Right renal cortex interstitium (tissue), 3 donors: ENCODE measurements around the gene PLK5. TPM values are rescaled to one million over a fixed set of nuclear protein-coding genes. Genes with fewer than 3 reads are reported as not detected.

Source experiments
- DNase-seq, 3 donors: peaks; one replicate each; pipeline ENCODE4 v3.0.0-alpha.2; 2013; ENCODE audit warnings: low read depth in 3 of 3, low spot score in 2 of 3
- polyA plus RNA-seq, 3 donors: library from polyadenylated mRNA; unstranded; fragments of 120-200 nt; gene quantifications; one replicate each; pipeline ENCODE4 v1.2.1, GENCODE V29; 2013; ENCODE audit not compliant: insufficient read length in 3 of 3

Gene PLK5
- polyA plus RNA-seq, 3 donors = 0.07 to 0.16 (median 0.11) TPM

DNA sequence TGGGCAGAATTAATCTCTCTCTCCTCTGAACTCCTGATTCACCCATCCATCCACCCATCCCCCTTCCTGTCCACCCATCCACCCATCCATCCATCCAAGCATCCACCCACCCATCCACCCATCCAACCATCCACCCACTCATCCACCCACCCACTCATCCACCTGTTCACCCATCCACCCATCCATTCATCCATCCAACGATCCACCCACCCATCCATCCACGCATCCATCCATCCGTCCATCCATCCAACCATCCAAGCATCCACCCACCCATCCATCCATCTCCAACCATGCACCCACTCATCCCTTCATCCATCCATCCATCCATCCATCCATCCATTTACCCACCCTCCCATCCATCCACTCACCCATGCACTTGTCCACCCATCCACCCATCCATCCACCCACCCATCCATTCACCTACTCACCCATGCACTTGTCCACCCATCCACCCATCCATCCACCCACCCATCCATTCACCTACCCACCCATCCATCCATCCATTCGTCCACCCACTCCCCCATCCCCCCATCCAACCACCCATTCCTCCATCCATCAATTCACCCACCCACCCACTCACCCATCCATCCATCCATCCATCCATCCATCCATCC, 25.6 kb downstream of the PLK5 start:
- DNase-seq = no peak

DNA sequence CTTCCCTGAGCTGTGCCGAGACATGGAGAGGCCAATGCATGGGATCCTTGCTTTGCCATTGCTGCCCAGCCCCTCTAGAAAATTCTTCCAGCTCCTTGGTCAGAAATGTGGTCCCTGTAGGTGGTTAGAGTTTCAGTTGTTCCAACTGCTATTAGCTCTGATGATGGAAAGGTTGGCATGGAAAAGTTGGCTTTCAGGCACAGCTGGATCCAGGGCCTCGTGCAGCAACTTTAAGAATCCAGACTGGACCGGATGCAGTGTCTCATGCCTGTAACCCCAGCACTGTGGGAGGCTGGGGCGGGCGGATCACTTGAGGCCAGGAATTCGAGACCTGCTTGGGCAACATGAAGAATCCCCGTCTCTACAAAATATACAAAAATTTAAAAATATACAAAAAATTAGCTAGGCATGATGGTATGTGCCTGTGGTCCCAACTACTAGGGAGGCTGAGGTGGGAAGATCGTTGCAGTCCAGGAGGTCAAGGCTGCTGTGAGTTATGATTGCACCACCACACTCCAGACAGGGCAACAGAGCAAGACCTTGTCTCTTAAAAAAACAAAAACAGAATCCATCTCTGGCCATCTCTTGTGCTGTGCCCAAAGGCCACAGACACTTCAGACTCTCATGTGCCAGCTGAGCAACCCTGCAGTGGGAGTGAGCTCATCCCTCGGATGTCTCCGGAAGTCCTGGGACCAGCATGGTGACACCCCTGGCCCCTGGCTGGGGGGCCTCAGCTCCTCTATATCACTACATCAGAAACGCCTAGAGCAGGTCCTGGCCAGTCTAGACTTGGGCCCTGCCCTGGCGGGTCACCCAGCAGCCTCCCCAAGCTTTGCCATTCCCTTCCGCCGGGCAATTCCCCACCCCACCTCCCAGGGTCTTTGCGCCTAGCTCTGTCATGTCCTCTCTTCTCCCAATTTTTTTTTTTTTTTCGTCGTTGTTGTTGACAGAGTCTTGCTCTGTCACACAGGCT, 27.5 kb downstream of the PLK5 start:
- DNase-seq = no peak

DNA sequence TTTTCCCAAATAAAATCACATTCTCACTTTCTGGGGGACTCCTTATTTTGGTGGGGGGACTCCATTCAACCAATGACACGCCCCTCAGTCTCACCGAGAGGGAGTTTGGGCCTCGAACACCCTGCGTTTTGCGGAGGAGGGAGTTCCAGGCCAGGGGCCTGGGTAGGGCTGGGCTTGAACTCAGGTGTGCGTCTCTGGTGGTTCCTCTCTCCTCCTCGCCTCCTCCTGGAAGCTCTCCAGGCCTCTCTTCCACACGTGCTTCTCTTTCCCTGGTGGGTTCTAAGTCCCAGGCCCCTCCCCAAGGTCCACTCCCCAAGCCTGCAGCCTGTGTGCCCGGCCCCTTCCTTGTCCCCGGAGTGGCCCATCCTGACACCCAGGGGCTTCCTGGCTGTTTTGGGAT, 29.5 kb downstream of the PLK5 start:
- DNase-seq = no peak

DNA sequence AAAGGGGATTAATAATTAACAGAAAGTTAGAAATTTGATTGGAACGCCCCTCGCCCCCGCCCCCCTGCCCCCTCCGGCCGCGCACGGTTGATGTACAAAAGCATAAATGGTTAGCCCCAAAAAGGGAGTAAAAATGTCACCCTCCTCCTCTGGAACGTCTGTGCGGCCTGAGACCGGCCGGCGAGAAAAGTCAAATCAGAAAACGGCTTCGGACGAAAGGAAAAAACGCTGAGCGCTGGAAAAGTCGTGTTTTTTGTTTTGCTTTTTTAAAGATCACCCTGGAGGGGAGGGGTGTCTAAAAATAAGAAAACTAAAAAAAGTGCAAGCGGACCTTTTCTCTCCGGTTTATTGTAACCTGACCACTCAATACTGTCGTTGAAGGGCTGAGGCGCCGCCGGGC, 31.1 kb downstream of the PLK5 start:
- no peak for DNase-seq

DNA sequence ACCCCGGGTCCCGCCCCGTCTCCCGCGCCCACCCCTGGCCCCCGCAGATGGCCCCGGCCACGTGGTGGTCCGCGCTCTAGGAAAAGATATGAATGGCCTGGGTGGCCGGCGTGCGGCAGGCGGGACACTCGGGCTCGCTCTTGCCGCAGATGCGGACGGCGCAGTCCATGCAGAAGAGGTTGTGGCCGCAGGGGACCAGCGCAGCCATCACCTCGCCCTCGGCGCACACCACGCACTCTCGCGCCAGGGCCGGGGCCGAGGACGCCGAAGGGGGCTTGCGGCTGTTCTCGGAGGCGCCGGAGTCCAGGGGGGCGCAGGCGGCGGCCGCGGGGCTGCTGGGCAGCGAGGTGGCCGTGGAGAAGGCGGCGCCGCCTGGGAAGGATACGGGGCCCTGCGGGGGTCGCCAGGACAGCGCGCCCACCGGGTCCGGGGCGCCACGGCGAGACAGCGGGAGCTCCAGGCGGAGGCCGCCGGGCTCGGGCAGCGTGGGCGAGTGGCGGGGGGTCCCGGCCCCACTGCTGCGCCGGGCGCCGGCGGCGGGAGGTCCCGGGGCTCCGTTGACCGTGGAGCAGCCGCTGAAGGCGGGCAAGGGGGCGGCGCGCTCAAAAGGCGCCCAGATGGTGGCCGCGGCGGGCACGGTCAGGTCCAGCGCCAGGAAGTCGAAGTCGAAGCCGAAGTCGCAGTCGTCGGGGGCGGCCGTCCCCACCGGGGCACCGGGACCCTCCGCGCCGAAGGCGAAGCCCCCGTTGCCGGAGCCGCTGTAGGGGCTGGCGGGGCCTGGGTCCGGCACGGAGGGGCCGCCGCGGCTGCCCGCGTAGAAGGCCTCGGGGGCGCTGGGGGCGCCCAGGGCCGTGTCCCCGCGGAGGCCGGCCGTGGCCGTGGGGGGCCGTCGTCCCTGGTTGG, 31.9 kb downstream of the PLK5 start:
- no peak for DNase-seq

DNA sequence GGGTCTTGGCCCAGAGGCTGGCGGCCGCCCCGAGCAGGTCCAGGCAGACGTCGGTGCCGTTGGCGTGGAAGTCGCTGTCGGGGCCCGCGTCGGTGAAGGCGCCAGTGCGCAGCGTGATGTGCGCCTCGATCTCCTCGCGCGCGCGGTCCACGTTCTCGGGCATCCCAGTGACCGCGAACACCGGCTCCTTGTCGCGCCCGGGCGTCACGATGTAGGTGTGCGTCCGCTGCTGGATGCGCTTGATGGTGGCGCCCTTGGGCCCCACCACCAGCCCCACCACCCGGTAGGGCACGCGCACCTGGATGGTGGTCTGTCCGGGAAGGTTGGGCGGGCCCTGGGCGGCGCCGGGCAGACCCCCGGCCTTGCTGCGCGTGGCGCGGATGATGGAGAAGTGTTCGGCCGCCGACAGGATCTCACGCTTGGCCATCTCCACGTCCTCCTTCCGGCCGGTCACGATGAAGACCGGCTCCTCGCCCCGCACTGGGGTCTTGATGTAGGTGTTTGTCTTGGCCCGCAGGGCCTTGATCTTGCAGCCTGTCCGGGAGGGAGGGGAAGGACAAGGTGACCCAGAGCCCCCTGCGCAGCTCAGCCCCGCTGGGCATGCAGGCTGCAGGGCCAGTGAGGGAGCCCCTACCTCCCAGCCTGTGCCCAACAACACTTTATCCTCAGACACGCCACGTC, 32.7 kb downstream of the PLK5 start:
- DNase-seq = no peak

DNA sequence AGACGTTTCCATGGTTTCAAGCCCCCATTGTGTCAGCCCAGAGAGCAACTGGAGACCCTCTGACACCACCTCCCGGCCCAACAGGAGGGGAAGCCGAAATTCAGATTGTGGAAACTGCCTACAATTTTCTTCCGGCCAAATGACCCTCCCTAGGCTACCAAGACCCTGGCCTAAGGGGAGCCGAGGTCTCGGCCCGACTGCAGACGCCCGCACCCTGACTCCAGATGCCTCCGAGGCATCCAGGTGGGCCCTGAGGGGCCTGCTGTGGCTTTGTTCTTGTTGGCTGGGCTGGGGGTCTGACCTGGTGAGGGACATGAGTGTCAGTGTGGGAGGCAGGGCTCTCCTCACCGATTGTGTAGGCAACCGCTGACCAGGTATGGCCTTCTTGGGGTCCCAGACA, 34.7 kb downstream of the PLK5 start:
- DNase-seq = no peak

DNA sequence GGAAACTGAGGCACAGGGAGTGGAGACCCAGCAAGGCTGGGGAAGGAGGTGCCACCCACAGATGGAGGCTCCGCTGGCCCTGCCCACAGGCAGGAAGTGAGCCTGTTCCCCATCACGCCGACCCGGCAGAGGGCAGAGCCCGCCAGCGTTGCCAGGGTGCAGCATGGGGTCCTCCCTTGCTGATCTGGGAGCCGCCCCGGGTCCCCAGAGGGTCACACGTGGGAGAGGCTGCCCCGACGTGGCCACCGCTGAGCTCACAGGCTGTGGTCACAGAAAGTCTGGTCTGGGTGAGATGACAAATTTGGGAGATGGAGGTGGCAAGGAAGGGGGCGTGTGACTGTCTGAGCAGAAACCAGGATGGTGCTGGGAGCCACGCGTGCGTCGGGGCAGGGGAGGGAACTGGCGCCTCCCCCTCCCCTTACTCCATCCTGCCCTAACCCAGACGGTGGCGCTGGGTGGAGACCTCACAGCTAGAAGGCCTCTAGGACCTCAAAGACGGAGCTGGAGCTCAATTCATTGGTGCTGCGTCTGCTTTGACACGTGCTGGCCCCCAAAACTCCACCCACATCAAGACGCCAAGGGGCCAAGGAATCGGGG, 36.5 kb downstream of the PLK5 start:
- no peak for DNase-seq

DNA sequence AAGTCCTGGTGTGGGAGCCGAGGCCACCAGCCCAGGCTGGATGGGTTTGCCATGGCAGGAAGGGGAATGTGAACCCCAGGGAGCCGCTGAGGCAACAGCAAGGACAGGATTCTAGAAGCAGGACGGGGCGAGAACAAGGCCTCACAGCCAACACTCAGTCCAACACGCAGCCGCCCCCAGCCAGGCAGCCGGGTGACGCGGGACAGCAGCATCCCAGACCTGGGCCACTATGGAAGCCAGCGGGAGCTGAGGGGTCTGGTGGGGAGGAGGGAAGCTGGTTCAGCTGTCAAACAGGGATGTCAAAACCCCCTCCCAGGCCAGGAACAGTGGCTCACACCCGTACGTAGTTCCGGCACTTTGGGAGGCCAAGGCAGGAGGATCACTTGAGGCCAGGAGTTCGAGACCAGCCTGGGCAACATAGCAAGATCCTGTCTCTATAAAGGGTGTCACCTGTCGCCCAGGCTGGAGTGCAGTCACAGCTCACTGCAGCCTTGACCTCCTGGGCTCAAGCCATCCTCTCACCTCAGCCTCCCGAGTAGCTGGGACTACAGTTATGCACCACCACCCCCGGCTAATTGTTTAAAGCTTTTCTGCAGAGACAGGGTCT, 37.5 kb downstream of the PLK5 start:
- no peak for DNase-seq

DNA sequence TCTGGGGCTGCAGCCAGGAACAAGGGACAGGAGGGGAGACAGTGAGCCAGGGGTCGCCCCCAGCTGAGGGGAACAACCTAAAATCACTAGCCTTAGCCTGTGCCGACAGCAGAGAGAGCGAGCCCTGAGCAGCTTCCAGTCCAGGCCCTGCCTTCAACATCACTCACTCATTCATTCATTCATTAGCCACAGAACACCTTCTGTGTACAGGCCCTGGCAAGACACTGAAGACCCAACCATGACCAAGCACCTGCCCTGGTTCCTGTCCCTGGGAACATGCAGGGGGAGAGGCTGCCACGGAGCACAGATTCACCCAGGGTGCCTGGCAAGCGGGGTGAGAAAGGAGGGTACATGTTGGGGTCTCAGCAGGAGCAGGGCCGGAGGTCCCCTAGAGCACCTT, 39.4 kb downstream of the PLK5 start:
- DNase-seq = no peak

DNA sequence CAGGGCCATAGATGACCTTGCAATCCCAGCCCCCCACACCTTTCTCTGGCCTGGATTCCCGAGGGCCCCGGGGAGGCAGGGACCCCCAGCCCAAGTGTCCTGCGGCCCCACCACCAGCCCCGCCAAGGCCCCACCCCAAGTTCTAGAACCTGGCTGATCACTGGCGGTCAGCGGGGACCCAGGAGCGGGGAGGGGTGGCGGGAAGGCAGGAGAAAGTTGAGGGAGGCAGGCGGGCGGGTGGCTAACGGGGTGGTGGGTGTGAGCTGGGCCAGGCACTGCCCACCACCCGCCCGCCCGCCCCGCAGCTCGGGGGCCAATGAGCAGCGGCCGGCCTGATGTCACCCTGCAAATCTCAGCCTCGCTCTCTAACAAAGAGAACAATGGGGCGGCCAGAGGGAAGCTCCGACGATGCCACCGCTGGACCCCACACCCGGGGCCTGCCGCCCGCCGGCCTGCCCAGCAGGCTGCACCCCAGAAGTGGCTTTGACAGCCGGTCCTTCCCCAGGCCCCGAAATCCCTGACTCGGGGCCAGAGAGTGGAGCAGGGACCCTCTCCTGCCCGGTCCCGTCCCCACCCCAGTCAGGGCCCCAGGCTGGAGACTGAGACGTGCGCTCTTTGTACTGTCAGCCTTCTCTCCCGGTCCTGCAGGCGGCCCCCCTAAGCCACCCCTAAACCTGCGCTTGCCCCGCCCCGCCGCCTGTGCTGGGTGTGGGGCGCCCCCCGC, 42.7 kb downstream of the PLK5 start:
- peak; percentile 47 to 76 (median 73) for DNase-seq

DNA sequence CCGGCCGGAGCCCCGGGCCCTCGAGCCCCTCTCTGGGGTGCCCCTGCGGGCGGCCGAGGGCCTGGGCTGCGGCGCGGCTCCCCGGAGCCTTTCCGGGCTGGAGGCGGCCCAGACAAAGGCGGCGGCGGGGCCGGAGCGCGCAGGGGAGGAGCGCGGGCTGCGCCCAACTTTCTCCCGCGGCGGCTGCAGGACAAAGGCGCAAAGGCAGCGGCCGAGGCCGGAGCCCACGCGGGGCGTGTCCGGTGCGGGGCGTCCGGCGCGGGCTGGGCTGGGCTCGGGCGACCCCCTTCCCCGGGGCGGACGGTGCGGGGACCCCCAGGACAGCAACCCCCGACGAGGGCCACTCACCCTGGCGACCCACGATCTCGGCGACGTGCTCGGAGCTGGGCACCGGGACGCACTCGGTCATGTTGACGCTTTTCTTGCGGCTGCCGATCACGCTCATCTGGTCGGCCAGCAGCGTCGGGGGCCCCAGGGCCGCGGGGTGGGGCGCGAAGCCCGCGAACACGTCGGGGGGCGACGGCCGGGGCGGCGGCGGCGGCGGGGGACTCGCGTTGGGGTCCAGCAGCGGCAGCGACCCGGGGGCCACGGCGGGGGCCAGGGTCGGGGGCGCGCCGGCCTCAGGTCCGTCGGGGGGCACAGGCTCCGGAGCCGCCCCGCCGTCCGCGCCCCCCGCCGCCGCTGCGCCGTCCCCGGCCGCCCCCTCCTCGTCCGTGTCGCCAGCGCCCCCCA, 43.4 kb downstream of the PLK5 start:
- DNase-seq = no peak

DNA sequence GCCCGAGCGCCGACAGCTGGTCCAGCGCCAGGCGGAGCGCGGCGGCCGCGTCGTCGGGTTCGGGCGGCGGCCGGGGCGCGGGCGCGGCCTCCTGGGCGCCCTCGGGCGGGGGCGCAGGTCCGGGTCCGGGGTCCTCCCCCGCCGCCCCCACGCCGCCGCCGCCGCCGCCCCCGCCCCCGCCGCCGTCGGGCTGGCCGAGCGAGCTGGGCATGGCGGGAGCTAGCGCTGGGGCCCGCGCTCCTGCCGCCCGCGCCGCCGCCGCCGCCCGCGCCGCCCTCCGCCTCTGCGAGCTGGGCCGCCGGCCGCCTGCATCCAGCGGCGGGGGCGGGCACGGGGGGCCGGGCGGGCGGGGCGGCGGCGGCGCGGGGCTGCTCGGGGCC, 44.0 kb downstream of the PLK5 start:
- no peak for DNase-seq

DNA sequence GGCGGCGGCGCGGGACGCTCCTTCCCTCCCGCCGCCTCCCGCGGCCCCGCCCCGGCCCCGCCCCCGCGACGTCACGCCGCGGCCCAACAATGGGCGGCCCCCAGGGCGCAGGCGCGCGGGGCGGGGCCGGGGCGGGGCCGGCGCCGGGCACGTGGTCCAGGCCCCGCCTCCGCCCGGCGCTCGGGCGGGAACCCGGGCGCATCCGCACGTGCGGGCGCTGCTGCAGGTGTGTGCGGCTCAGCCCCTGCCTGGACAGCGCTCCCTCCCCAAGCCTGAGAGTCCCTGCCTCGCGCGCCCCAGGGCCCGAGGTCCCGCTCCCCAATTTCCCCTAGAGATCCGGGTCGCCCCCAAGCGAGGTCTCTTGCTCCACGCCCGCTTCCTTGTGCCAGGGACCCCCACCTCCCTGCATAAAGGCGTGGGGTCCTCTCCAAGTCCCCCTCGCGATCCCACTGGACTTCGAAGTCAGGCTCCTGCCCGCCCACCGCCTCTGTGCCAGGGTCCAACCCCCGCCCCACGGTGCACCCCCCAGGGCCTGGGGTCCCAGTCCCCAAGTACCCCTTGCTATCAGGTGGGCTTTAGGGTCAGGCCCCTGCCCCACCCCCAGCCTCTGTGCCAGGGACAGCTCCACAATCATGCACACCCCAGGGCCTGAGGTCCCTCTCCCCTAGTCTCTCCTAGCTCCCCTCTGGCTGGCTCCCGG, 44.6 kb downstream of the PLK5 start, which contains the start of gene MEX3D:
MEX3D (minus strand) TSS at position 6 of the 700 bp plus-strand sequence. CDS start 267 bp downstream, outside the sequence.
- peak in 1 of 3 donors; percentile 46 for DNase-seq

DNA sequence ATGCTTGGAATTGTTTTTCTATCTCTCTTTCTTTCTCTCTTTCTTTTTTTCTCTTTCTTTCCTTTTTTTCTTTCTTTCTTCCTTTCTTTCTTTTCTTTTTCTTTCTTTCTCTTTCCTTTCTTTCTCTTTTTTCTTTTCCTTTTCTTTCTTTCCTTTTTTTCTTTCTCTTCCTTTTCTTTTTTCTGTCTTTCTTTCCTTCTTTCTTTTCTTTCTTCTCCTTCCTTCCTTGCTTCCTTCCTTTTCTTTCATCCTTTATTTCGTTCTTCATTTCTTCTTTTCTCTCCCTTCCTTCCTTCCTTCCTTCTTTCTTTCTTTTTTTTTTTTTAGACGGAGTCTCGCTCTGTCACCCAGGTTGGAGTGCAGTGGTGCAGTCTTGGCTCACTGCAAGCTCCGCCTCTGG, 46.1 kb downstream of the PLK5 start:
- no peak for DNase-seq

DNA sequence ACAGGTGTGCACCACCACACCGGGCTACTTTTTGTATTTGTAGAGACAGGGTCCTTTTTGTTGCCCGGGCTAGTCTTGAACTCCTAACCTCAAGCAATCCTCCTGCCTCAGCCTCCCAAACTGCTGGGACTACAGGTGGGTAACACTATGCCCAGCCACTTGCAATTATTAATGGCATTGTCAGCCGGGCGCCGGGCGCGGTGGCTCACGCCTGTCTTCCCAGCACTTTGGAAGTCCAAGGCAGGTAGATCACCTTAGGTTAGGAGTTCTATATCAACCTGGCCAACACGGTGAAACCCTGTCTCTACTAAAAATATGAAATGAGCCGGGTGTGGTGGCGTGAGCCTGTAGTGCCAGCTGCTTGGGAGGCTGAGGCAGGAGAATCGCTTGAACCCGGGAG, 47.0 kb downstream of the PLK5 start:
- no peak for DNase-seq

DNA sequence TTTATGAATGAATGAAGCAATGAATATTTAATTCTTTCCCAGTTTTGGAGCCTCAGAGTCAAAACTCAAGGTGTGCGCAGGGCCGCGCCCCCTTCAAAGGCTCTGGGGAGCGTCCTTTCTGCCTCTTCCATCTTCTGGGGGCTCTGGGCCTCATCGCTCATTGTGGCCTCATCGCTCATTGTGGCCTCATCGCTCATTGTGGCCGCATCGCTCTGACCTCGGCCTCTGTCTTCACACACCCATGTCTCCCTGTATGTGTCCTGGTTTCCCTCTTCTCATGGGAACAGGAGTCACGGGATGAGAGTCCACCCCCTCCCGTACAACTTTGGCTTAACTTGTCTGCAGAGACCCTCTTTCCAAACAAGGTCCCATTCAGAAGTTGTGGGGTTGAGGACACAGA, 47.5 kb downstream of the PLK5 start:
- no peak for DNase-seq

DNA sequence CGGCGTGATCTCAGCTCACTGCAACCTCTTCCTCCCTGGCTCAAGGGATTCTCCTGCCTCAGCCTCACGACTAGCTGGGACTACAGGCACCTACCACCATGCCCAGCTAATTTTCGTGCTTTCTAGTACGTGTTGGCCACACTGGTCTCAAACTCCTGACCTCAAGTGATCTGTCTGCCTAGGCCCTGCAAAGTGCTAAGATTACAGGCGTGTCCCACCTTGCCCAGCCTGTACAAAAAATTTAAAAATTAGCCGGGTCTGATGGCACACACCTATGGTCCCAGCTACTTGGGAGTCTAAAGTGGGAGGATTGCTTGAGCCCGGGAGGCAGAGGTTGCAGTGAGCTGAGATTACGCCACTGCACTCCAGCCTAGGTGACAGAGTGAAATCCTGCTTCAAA, 48.9 kb downstream of the PLK5 start:
- DNase-seq = no peak
